NOMO-1 treated with dmso at 0.1 percent for 144 hours (cell line): ENCODE measurements around the gene UBASH3B.

Experiments
- DNase-seq: peaks from one replicate; lab custom pipeline; 2025; ENCODE audit not compliant: unreplicated experiment; lab: John Stamatoyannopoulos, UW

The UBASH3B gene

DNA sequence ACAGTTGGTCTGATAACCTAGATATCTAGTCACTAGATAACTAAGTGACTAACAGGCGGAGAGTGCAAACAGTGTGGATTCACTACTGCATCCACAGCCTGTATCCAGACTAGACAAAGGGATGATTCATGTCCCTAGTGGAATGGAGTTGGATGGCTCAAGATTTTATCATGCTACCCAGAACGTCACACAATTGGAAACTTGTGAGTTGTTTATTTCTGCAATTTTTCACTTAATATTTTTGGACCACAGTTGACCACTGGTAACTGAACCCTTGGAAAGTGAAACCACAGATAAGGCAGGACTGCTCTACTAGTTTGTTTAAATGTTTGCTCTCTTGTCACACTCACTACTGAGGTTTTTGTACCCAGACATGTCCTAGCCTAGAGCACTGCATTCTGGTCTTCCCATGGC lies 76.0 kb downstream of the UBASH3B start:
- no peak for DNase-seq

DNA sequence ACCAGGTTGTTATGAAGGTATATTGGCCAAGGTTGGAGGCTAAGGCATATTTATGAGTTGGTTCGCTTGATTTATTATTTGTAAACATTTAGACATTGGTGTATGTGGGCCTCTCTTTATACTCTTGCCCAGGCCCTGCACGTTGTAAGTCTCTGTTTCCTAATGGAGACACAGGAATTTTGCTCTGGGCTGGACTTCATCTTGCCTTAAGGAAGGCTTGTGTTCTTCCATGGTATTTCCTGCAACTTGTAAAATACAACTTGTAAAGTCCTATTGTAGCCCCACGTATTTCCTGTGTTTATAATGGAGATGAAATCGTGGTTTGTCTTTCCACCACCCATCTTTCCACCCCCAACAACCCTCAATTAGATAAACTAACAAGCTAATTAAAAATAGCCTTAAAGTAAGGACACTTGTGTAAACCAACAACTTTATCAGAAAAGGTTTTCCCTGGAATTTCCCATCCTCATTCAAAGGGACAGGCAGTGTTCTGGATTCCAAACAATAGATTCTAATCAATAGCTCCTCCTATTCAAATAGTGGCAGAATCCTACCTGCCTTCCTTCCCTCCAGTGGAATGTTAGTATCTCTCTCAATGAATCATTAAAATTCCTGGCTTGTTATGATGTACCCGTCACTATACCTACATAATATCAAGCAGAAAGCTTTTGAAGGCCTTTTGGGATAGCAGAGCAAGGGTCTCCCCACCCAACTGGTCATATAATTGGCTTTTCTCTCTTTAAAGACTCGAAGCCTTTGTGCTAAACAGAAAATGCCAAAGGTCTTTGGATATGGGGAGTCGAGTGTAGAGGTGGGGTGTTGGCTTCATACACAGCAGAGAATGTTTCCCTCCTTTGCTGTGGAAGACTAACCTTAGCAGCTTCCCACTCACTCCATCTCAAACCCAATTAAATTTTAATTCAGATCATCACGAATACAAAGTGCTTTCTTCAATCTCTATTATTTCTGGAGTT lies 77.1 kb downstream of the UBASH3B start:
- DNase-seq: no peak

DNA sequence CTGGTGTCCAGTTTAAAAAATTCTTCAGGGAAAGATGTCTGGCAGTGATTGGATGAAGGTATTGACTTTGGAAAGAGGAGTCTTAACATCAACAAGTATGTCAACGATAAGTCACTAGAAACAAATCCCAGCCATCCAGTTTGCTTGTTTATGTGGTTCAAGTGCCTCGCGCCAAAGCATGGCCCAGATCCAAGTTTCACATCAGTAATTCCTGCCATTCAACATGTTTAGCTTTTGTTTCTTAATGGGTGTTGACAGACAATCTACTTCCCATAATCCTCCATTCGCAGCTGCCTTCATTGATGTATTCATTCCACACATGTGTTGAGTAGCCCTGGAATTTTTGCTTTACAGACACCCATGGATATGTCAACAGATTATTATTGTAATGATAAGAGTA lies 77.8 kb downstream of the UBASH3B start:
- peak; percentile 21 for DNase-seq

DNA sequence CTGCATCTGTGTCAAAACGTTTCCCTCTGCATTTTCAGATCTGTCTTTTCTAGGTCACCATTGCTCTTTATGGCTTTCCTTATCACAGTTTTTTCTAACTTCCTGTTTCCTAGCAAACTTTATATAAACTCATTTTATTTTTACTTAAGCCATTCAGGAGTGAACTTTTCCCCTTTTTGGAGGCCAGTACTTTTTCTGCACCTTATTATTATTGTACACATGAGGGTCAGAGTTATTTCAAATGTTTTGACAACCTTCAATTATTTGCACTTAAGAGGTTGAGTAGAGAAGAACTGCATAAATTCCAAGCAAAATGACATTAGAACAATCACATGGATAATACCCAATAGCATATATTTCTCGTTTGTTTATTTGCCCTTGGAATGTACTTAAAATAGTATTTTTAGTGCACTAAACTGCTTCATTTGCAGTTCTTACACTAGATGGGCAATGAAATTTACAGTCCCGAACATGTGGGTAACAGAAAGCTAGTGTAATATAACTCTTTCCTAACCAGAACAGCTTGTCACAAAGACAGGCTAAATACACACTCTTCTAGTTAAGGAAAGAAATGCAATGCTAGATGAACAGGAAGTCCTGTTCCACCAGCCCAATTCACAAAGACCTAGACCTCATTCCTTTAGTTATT lies 79.5 kb downstream of the UBASH3B start:
- DNase-seq: no peak

DNA sequence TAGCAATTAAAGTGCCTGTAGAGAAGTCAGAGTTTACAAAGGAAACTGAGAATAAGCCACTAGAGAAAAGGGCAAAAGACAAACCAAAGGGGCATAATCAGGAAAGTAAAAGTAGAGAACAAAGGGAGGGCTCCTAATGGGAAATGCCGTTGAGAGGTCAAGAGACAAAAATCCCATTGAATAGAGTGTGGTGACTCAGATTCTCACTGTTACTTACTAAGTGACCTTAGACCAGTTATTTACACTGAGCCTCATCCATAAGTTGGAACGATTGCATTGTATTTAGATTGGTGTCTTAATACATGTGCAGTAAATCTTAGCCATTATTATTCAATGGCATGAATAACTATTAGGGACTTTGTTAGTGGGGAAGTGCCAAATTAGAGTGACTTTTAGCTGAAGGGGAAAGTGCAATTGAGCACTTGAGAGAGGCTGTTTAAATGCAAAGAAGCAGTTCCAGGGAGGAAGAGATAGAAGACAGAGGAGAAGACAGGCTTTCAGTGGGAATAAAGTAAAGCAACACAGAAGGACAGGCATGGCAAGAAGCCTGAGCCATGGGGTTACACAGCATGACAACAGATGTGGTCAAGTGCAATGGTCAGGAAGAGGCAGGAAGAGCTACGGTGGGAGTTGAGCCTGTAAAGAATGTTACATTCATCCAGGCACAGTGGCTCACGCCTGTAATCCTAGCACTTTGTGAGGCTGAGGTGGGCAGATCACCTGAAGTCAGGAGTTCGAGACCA lies 82.6 kb downstream of the UBASH3B start:
- DNase-seq: no peak

DNA sequence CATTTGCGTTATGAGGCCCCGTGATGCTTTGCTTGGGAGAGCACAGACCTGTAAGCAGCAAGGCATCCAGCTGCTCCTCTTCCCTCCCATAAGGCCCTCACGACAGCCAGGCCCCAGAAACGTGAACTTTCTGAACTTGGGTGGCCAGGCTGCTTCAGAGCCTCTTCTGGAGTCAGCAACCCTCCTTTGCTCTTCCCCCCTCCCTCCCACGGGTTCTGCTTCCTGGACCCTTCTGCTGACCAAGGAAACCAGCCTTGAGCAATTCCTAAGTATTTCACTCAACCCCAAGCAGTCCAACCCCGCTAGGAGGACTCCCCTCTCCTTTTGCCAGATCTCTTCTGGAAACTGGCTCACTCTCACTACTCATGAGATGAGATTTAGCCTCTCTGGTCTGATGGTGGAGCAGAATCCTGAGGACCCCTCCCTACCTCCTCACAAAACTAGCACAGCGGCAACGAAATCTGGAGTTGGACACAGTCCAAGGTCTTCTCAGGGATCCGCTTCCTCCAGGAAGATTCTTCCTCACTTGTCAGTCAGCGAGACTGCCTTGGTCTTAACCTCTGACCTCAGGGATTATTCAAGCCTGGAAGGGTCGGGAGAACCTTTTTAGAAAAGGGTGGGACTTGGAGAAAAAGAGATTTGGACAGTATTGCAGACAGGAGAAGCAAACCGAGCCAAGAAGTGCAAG lies 86.2 kb downstream of the UBASH3B start:
- no peak for DNase-seq

DNA sequence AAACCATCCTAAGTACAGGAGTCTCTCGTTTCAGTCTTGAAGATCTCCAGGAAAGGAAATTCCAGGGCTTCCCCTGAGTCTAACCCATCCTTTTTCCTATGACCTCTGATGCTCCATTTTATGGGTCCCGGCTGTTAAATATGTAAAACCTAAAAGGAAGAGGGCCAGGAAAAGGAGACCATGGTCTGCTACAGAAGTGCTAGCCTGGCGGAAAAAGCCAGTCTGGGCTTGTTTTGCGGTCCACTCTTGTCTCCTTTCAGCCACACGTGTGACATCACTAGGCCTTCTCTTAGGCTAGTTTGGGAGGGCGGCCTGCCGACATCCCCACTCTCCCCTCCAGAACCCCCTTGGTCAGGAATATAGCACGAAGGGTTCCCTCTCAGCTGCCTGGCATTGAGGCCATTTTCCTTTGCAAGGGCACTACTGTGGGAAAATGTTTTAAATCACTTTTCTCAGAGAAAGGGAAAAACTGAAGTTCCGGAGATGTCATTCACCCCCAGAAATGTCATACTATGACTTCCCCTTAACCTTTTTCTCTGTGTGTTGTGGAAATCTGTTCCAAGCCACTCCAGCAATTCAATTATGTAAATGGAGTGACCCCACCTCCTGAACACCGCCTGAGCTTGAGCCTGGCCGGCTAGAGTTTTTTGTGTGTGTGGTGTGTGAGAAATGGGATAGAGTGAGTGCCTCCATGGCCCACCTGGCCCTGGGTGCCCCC lies 86.9 kb downstream of the UBASH3B start:
- DNase-seq: peak; percentile 52

DNA sequence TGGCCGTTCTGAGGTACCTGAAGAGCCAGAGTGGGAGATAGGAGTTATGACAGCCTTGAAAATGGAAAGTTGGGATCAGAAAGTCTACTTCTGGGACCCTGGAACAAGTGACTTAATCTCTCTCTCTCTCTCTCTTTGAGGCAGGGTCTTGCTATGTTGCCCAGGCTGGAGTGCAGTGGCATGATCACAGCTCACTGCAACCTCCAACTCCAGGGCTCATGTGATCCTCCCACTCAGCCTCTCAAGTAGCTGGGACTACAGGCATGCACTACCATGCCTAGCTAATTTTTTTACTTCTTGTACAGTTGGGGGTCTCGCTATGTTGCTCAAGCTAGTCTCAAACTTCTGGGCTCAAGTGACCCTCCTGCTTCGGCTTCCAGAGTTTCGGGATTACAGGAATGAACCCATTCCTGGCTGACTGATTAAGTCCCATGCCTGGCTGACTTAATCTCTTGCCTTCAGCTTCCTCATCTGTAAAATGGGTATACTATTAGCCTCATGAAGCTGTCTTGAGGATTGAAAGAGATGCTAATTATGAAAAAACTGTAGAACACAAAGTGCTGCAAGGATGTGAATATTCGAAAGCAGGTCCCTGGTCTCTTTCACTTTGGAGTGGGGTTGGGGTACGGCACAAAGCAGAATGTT lies 87.7 kb downstream of the UBASH3B start:
- DNase-seq: no peak

DNA sequence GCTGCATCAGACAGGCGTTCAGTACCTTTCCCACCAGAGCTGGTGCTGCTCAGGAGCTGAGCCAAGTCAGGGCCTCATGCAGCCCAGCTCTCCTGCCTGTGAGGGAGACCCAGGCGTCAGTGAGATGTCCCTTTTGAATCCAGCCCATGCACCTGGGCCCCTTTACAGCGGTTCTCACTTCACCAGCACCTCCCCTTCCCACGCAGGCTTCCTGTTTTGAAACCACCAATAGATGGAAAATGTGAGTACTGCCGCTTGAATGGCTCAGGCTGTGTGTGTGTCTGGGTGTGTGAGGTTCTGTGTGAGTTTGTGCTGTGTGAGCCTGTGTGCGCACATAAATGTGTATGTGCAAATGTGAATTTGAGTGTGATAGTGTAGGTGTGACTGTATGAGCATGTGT lies 88.4 kb downstream of the UBASH3B start:
- peak; percentile 86 for DNase-seq

DNA sequence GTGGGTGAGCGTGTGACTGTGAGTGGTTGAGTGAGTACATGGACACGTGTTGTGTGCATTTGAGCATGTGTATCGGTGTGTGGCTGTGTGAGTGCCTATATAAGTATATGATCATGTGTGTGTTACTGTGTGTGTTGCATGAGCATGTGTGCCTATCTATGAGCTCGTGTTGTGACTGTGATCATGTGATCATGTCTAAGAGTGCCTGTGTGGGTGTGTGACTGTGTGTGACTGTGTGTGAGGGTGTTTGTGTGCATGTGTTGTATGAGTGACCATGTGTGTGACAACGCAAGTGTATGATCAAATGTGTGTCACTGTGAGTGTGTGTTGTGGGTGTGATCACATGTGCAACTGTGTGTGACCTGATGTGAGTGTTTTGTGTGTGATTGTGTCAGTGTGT lies 88.8 kb downstream of the UBASH3B start:
- DNase-seq: no peak

DNA sequence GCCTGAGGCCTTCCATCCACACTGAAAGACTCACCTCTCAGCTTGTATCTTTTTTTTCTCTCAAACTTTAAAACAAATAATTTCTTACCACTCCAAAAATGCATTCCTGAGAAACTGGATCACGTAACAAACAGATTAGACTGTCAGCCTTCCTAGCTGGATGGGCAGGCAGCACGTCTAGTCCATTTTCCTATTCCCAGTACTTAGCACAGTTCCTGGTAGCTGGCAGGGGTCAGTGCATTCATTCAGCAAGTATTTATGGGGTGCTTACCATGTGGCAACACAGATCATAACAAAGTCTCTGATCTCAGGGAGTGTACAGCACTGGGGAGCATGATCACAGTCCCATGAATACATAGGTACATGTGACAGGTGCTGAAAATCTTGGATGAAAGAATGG lies 89.6 kb downstream of the UBASH3B start:
- no peak for DNase-seq

DNA sequence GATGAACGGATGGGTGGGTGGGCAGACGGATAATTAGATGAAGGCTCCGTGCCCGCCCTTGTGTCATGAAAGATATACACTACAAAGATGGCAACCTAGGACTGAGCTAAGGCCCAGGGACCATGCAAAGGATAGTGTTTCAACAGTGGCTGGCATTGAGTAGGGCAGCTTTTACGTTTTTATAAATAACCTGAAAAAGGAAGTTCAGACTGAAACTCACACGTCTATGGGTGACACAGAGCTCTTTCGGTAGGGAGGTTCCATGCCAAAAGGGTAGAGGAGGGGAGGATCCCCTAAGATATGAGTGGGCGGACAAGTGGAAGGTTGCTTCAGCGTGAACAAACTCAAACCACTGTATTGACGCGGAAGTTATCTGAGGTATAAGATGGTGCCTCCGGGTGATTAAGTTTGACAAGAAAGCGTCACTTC lies 90.5 kb downstream of the UBASH3B start:
- peak; percentile 88 for DNase-seq

DNA sequence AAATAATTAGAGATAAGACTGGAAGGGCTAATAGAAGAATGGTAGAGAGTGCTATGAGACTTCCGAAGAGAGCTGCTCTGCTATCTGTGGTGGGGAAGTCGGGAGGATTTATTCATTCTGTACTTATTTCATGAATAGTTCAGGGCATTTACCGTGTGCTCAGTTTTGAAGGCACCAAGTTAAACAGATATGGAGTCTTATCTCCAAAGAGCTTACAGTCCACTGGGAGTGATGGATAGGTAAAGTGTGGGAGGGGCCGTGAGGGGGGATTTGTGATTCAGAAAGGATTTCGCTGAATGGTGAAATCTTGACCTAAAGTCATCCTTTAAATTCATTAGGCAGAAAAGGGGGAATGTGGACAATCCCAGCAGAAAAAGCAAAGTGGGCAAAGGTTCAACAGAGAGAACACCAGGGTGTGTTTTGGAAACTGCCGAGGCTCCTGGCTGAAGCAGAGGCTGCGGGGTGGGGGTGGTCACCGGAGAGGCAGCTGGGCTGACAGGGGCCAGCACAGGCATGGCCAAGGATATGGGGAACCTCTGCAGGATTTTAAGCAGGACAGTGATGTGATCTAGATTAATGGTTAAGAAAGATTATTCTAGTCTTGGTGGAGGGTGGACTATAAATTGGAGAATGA lies 91.2 kb downstream of the UBASH3B start:
- no peak for DNase-seq

DNA sequence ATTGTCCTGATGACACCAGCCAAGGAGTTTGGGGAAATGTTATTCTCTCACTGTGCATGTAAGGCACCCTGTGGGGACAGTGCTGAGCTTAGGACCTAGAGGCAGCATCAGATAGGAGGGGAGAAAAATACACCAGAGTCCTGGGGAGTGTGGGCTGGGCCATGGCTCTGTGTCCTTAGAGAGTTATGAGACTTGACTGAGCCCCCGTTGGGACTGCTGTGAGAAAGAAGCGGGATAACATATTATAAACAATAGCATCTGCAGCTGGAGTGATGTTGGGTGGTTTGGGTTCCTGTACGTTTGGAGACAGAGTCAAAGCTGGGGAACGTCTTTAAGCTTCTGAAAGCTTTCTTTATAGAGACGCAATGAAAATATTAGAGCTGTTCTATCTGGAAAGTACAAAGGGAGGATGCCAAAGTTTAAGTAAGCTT lies 91.8 kb downstream of the UBASH3B start:
- no peak for DNase-seq

DNA sequence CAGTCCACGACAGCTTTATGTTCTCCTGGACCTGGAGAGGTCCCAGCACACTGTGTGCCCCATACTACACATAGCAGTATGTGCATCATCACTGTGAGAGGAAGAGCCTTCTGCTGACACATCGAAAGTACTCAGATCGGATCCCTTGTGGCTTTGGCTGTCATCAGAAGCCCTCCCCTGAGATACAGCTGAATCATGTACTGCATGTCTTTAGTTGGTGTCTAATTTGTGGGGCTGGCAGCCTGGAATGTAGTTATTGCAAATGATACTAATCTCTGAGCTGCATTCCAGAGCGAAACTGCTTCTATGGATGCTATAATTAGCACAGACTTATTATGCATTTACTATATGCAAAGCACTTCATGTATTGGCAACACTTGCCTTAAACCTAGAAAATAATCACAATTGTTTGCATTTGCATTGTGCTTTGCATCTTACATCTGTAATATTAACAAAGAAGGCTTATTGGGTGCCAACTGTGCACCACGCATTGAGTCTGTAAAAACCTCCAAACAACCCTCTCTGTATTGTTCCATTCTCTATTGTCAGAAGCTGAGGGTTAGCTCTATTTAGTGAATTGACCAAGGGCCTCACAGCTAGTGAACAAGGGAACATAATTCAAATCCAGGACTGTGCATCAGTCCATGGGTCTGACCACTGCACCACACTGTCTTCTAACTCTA lies 93.6 kb downstream of the UBASH3B start:
- DNase-seq: peak; percentile 88

DNA sequence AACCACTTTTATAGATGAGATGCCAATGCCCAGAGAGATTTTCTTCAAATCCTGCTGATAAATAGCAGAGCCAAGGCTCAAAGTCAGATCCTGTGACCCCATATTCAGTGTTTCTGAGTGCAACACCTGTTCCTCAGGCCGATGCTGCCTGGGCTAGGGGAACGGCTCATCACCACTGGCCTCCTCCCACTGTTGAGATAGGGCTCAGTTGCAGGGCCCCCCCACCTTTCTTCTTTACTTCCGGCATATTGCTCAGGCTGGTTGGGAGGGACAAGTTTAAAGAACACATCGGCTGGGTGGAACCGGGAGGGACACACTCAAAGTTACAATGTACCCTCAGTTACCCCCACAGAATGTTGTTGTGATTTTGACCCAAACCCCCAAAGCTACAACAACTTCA lies 94.5 kb downstream of the UBASH3B start:
- DNase-seq: no peak

DNA sequence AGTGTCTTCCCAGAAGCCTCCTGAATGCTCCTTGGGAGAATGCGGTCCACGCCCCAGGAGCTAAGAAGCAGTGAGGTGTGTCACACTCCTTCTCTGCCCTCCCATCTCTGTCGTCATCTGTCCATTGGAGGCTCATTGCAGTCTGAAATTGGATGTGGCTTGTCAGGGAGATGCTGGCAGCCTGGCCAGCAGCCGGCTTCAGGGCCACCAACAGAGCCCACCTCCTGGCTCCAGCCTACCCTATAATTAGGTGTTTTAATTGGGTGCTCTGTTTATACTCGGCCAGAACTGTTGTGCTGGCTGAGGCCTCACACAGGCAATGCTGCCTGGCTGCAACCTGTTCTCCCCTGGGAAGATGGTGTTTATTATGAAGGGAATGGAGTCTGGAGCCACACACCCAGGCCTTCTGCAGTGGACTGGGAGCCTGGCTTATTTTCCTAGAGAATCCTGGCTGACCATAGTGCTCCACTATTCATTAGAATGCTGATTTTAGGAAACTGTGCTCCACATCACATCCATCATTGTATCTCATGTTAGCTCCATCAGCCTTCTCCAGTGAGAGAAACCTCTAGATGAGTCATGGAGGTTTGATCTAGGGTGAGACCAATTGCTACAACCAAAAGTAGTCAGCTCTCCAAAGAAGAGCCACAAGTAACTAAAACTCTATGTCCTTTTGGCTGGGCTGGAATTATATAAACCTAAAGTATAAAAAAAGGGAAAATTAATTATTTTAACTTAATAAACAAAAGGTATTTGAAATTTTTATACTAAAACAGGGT lies 96.0 kb downstream of the UBASH3B start:
- no peak for DNase-seq

DNA sequence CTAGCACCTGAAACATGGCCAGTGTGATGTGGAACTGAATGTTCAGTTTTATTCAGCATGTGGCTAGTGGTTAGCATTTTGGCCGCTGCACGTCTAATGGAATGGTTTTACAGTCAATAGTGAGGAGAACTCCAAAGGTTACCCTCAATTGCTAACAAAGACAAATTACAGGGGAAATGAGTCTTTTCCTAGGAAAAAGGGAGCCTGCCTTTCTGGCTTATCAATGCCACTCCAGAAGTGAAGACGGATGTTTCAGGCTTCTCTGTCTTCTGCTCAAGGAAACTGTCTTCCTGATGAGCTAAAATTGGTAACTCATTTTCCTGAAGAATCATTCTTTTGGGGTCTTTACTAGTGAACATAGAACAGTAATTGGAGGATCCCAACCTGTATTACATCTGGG lies 98.5 kb downstream of the UBASH3B start:
- DNase-seq: no peak
